DMS 273 treated with DMSO at 0.1 percent for 48 hours (cell line): Measurements from ENCODE around the gene CYTH3.

ENCODE experiments used
- DNase-seq: peaks from one replicate; lab custom pipeline; 2025; lab: John Stamatoyannopoulos, UW

The CYTH3 gene

DNA sequence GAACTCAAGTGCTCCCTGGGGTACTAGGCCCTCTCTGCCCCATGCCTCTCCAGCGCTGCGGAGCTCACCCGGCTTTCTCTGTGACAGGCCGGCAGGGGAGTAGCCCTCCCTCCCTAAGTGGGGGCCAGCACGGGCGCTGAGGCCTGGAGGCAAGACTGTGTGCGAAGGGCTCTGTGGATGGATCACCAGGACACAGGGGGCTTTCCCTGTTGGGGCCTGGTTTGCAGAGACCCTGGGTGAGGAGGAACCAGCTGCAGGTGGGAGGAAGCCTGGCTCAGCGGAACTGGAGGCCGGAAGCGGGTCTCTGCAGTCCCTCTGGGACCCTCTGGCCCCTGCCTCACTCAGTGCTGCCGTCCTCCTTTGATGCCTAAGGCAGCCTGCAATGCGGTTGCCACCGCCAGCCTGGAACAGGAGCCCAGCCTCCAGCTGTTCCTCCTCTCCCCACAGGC, 106.0 kb downstream of the CYTH3 start:
- no peak for DNase-seq

GRCh38 chr7:6165521-6166320, 106.7 kb downstream of the CYTH3 start:
- DNase-seq, result no peak

GRCh38 chr7:6165075-6165474, 107.3 kb downstream of the CYTH3 start:
- no peak for DNase-seq

DNA sequence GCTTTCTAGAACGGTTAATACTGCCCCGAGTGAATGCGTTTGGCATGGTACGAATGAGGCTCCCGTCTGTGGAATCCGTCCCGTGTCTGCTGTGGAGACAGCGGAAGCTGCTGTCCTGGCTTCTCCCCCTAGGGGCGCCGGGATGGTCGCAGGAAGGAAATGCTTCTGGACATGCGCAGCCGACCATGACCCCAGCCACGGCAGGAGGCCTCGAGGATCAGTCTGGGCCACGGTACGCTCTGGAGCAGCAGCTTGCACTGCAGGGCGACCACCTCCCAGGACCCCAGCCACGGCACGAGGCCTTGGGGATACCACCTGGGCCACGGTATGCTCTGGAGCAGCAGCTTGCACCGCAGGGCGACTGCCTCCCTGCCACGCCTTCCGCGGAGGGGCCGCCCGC, 107.9 kb downstream of the CYTH3 start:
- DNase-seq, result no peak

DNA sequence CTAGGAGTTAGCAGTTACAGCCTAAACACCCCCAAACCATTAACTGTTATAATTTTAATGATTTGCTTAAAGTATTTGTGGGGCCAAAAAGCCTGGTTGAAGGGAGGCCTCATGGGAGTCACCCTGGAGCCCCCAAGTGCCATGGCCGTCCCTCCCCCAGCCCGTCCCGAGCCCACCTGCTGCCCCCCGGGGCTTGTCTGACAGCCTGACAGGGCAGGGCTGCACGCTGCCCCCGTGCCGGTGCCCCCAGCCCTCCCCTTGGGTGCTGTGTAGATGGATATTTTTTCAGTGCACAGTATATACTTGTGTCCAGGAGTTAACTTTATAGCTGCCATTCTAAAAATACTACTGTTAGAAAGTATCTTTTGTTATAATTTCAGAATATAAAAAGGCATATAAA, 108.4 kb downstream of the CYTH3 start:
- no peak for DNase-seq

DNA sequence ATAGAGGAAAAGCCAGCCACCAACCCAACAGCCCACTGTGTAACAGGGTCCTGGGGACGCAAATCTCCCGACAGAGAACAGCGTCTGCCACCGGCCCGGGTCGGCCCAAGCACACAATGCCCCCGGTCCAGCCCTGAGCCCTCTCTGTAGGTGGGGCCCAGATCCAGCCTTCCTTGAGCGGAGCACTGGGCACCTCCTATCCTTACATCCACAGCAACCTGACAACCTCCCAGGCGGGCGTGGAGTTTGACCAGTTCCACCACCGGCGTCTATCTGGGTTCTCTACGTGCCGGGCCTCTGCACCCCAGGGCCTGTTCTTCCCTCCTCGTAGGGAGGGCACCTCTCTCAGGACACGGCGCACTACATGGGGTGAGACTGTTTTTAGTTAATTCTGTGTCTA, 109.0 kb downstream of the CYTH3 start:
- DNase-seq, result no peak

- no peak for DNase-seq
Measured at GRCh38 chr7:6162650-6163366, 109.6 kb downstream of the CYTH3 start.

DNA sequence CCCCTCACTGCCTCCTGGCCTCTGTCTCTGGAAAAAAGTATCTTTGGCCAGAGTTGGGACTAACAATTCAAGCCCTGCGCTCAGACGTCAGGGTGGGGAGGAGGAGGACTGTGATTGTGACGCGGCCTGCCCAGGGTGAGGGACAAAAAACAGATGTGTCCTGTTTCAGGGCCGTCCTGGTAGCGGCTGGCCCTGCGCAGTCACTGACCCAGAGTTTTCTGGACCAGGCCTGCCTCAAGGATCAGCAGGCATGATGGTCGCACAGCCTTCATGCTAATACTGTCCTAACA, 110.1 kb downstream of the CYTH3 start:
- DNase-seq, result no peak

GRCh38 chr7:6161463-6162330, 110.7 kb downstream of the CYTH3 start:
- DNase-seq, result no peak

DNA sequence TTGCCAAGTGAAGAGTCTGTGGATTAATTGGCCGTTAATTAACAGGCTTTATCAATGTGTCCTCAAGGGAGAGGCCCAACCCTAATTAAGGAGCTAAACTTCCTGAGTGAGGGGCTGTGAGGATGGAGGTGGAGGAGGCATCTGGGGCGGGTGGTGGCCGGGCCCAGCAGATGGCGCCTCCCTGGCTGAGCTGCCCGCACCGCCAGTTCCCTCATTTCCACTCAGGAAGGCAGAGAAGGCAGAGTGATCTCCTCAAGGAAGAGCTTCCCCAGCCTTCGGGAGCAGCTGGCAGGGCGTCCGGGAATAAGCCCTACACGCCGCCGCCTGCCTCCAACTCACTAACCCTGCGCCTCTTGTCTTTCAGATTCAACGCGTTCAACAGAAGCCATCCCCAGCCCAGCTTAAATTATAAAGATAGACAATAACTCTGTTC, 112.2 kb downstream of the CYTH3 start:
- DNase-seq, result peak; percentile 35

- no peak for DNase-seq
Measured at GRCh38 chr7:6159524-6160031, 112.8 kb downstream of the CYTH3 start.

- DNase-seq, result no peak
Measured at GRCh38 chr7:6159097-6159483, 113.3 kb downstream of the CYTH3 start.

- DNase-seq, result no peak
Measured at GRCh38 chr7:6158424-6159096, 113.9 kb downstream of the CYTH3 start.

- DNase-seq, result no peak
Measured at GRCh38 chr7:6157685-6158423, 114.6 kb downstream of the CYTH3 start.

- no peak for DNase-seq
Measured at GRCh38 chr7:6156734-6157133, 115.7 kb downstream of the CYTH3 start.

DNA sequence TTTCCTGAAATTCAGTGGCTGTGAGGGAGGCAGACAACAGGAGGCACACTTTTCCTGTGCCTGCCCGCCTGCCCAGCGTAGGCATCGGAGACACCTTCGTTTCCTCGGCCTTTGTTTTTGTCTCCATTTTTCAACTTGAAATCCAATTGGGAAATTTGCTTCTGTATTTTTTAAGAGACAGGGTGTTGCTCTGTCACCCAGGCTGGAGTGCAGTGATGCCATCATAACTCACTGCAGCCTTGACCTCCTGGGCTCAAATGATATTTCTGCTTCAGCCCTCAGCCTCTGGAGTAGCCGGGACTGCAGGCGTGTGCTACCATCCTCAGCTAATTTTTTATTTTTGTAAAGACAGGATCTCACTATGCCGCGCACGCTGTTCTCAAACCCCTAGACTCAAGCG, 116.8 kb downstream of the CYTH3 start:
- DNase-seq, result no peak

GRCh38 chr7:6154542-6155404, 117.7 kb downstream of the CYTH3 start:
- DNase-seq, result no peak

DNA sequence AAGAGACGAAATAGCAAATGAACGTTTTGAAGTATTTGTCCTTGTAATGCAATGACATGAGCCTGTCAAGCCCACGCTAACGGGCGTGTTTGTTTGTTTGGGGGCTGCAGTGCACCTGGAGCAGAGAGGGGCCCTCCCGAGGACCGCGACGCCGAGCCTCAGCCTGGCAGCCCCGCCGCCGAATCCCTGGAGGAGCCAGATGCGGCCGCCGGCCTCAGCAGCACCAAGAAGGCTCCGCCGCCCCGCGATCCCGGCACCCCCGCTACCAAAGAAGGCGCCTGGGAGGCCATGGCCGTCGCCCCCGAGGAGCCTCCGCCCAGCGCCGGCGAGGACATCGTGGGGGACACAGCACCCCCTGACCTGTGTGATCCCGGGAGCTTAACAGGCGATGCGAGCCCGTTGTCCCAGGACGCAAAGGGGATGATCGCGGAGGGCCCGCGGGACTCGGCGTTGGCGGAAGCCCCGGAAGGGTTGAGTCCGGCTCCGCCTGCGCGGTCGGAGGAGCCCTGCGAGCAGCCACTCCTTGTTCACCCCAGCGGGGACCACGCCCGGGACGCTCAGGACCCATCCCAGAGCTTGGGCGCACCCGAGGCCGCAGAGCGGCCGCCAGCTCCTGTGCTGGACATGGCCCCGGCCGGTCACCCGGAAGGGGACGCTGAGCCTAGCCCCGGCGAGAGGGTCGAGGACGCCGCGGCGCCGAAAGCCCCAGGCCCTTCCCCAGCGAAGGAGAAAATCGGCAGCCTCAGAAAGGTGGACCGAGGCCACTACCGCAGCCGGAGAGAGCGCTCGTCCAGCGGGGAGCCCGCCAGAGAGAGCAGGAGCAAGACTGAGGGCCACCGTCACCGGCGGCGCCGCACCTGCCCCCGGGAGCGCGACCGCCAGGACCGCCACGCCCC, 118.5 kb downstream of the CYTH3 start:
- no peak for DNase-seq
